Psoas muscle (tissue), 8 donors: ENCODE data around the gene RAB9A. TPM values are rescaled to one million over a fixed set of nuclear protein-coding genes. Genes with fewer than 3 reads are reported as not detected.
A peak's percentile ranks its signal among the peaks of the same experiment; 100 is the strongest.
"Not testable (repeated sequence)": the region's sequence is repeated elsewhere in the genome, so short reads cannot be mapped to it uniquely, and the experiment has no call there.

Source experiments
- ATAC-seq, 4 donors: fragments of 200-7000 bp; cut with Tn5 transposase; one replicate each; pipeline ENCODE4 v1.9.1; 2020; ENCODE audit warnings: moderate library complexity in 3 of 4, mild to moderate bottlenecking in 2 of 4
- DNase-seq, 2 donors: peaks; one replicate each; pipeline ENCODE4 v3.0.0-alpha.2; 2020
- H3K27ac ChIP-seq: fragments of 200-600 bp; one replicate; pipeline ENCODE4 v1.8.0; 2022
- H3K27me3 ChIP-seq, 3 donors: fragments of 200-600 bp in 1 of 3; one replicate each; pipeline versions ENCODE4 v1.6.1 to v1.8.0; 2013 to 2022; ENCODE audit warnings: low read length in 2 of 3, mild to moderate bottlenecking in 2 of 3, moderate library complexity in 1 of 3; ENCODE audit not compliant: insufficient read depth in 3 of 3
- H3K36me3 ChIP-seq, 2 donors: fragments of 200-600 bp in 1 of 2; one replicate each; pipeline versions ENCODE4 v1.6.1 to v1.8.0; 2013 to 2022; ENCODE audit warnings: low read depth in 1 of 2, mild to moderate bottlenecking in 1 of 2, moderate library complexity in 1 of 2; ENCODE audit not compliant: insufficient read depth in 1 of 2
- H3K4me1 ChIP-seq: fragments of 200-600 bp; one replicate; pipeline ENCODE4 v1.8.0; 2022
- H3K4me3 ChIP-seq: fragments of 200-600 bp; one replicate; pipeline ENCODE4 v1.8.0; 2022; ENCODE audit warnings: mild to moderate bottlenecking
- H3K9me3 ChIP-seq: fragments of 200-600 bp; one replicate; pipeline ENCODE4 v1.8.0; 2022
- CTCF ChIP-seq: fragments of 200-600 bp; IDR thresholded peaks from one replicate; pipeline ENCODE4 v1.8.0; 2022; ENCODE audit warnings: antibody characterized with exemption
- whole genome bisulfite sequencing, 3 donors: extraction: QIAGEN DNeasy Blood & Tissue Kit; methylation state at CpG; one replicate each; pipeline versions ENCODE4 v1.1.6 to v1.1.7; 2013; 5-methylcytosine and 5-hydroxymethylcytosine counted together
- intact Hi-C, 2 donors: fragments of 100-400 bp; cut with DNase I; formaldehyde crosslinking; loops; one replicate each; pipeline versions ENCODE4 v1.11.0 to v1.14.2; 2022
- long read RNA-seq, 2 donors: library from polyadenylated mRNA; unstranded; transcript quantifications; one replicate each; pipeline ENCODE4 v2.0.0, GENCODE V29; 2021
- polyA plus RNA-seq, 3 donors: library from polyadenylated mRNA; stranded (reverse); fragments of 200-250 nt; gene quantifications; one replicate each; pipeline ENCODE4 v1.2.3, GENCODE V29; 2013
- total RNA-seq, 4 donors: library from RNA; stranded (reverse); fragmentation: NEBNext Ultra II Directional in 2 of 4; extraction: Animal tissue kit (Norgen Biotek cat#: 25700) in 2 of 4; gene quantifications; one replicate each; pipeline versions ENCODE4 v1.2.1 to v1.2.4, GENCODE V29; 2021 to 2023
- donor health status: healthy with polysubstance abuse.
- donor health status: DM: no; HTN: no; CAD: no; lungs with moderate emphysema.
- donor health status: Bipolar disorder and iron deficiency.
- donor health status: healthy.
- donor health status: DM: yes; HTN: yes; CAD: no.
- donor health status: DM: no; HTN: no; CAD: no.
- donor health status: DM: no; HTN: no; CAD: no.
- donor health status: DM: yes; HTN: yes; CAD: no.

Gene RAB9A
- total RNA-seq (10 to 100 TPM; 13.2 to 15.3 (median 14.2) TPM), polyA plus RNA-seq (10 to 100 TPM; 13.0 to 25.4 (median 22.8) TPM)
- long read RNA-seq, donor 1, transcript RAB9A-202 (3 exons, 2,039 nt) = major isoform, 10 of 14 reads
- long read RNA-seq, donor 1, partial matches to known transcripts = 0 of 14 reads
- long read RNA-seq, donor 1, other reads (novel, unspliced or antisense) = 0 of 14 reads
- long read RNA-seq, donor 2, transcript RAB9A-202 (3 exons, 2,039 nt) = major isoform, 25 of 31 reads
- long read RNA-seq, donor 2, partial matches to known transcripts = 0 of 31 reads
- long read RNA-seq, donor 2, other reads (novel, unspliced or antisense) = 4 of 31 reads

- Histone ChIP-seq H3K9me3 (no peaks in the 10 kb centered on the region), H3K4me3 (peak within 1 kb of the TSS; percentile 75), H3K36me3 (no peaks in the 10 kb centered on the region), H3K27ac (peak within 1 kb of the TSS; percentile 89), H3K27me3 (peaks cover 0 to 8% (median 0%) of the 10 kb centered on the region in 3 donors), H3K4me1 (peaks cover 22% of the 10 kb centered on the region)
- ATAC-seq (peak; percentile 94 to 97 (median 96)), DNase-seq (peak; percentile 86 to 90)
- no peak for TF ChIP-seq CTCF
- intact Hi-C loops = loop anchor here in 1 of 2 donors (5.0 kb wide), 1 partner anchor 43 kb away; the partner anchor contains the start of genes OFD1 and TRAPPC2
- 0 to 2% (median 1%) methylated on average over 39 to 67 of the region's 68 CpGs for WGBS, 3 donors
These were observed at the start of gene RAB9A for GRCh38 chrX:13688958-13689740. RAB9A (plus strand) TSS chrX:13689128; CDS start chrX:13708747, 19,619 bp downstream.

GRCh38 chrX:13641684-13642083 is 47.2 kb upstream of the RAB9A start:
- not testable (repeated sequence) for H3K4me1 ChIP-seq, ATAC-seq, H3K36me3 ChIP-seq, DNase-seq, H3K9me3 ChIP-seq, H3K27ac ChIP-seq, H3K4me3 ChIP-seq
- intact Hi-C loops = loop anchor here in 1 of 2 donors (10.0 kb wide), 1 partner anchor 127 kb away; no protein-coding TSS in a partner anchor
- H3K27me3 ChIP-seq = peaks cover 0 to 52% (median 0%) of the 10 kb centered on the region in 3 donors
- WGBS, 3 donors = 77 to 90% (median 84%) methylated on average over 2 of the region's 4 CpGs

GRCh38 chrX:13645464-13646153 is 43.3 kb upstream of the RAB9A start:
- ATAC-seq = no peak
- TF ChIP-seq CTCF = no peak
- no peak for DNase-seq
- H3K36me3 ChIP-seq = no peaks in the 10 kb centered on the region
- intact Hi-C loops = loop anchor here (2.0 to 10.0 kb wide), 2 partner anchors 131 to 139 kb away; no protein-coding TSS in a partner anchor
- WGBS, 3 donors = 57 to 69% (median 60%) methylated on average over 9 of the region's 9 CpGs
- H3K9me3 ChIP-seq = no peaks in the 10 kb centered on the region
- peaks cover 0 to 44% (median 0%) of the 10 kb centered on the region in 3 donors for H3K27me3 ChIP-seq
- H3K4me3 ChIP-seq = no peak overlapping the region
- no peak overlapping the region for H3K27ac ChIP-seq
- no peaks in the 10 kb centered on the region for H3K4me1 ChIP-seq

- intact Hi-C loops = loop anchor here in 1 of 2 donors (10.0 kb wide), 1 partner anchor 131 kb away; no protein-coding TSS in a partner anchor
- DNase-seq = peak in 1 of 2 donors; percentile 44
These were observed 42.8 kb upstream of the RAB9A start for GRCh38 chrX:13646154-13646549.

More at GRCh38 chrX:13646154-13646549, 42.8 kb upstream of the RAB9A start:
- ATAC-seq = peak in 2 of 4 donors; percentile 53 to 54
- Histone ChIP-seq H3K36me3 (no peaks in the 10 kb centered on the region), H3K27me3 (peaks cover 0 to 43% (median 0%) of the 10 kb centered on the region in 3 donors), H3K4me1 (no peaks in the 10 kb centered on the region), H3K4me3 (no peak overlapping the region), H3K27ac (no peak overlapping the region), H3K9me3 (no peaks in the 10 kb centered on the region)
- WGBS, 3 donors = 39 to 49% (median 42%) methylated on average over 3 of the region's 3 CpGs
- peak; percentile 54 for TF ChIP-seq CTCF
